A549 (cell line): ENCODE results near the gene ADCYAP1R1. TPM values are rescaled to one million over a fixed set of nuclear protein-coding genes. Genes with fewer than 3 reads are reported as not detected.
A peak's percentile ranks its signal among the peaks of the same experiment; 100 is the strongest.

Experiments
- ATAC-seq, 2 experiments: fragments of 200-7000 bp in 1 of 2; fragments of >200 bp in 1 of 2; cut with Nextera tagmentation in 1 of 2; cut with Tn5 transposase in 1 of 2; 3 replicates each; pipeline versions ENCODE4 v1.8.0 to v1.9.1; 2018 to 2020; ENCODE audit warnings: mild to moderate bottlenecking in 1 of 2, moderate library complexity in 1 of 2
- CTCF ChIA-PET: fragments of 300-600 bp; sonication (Branson Sonifier 250); formaldehyde crosslinking; extraction: SDS; loops from one replicate; lab custom pipeline; 2021; ENCODE audit warnings: antibody characterized with exemption, inconsistent platforms; lab: Yijun Ruan, JAX
- POLR2A ChIA-PET: fragments of 350-600 bp; formaldehyde crosslinking; extraction: SDS; loops from one replicate; lab custom pipeline; 2021; ENCODE audit warnings: antibody characterized with exemption, inconsistent platforms; lab: Yijun Ruan, JAX
- DNase-seq, 2 experiments: peaks; one replicate each; pipeline versions ENCODE4 v3.0.0 to v3.0.0-alpha.2; 2011 to 2016; ENCODE audit warnings: low read depth in 1 of 2, low spot score in 1 of 2
- FAIRE-seq: peaks from 2 replicates; lab custom pipeline; 2011; peaks lifted over from hg19 to GRCh38; lab: Jason Lieb, UNC
- H3K27ac ChIP-seq, 2 experiments: fragments of >200 bp; sonication (Bioruptor Twin); formaldehyde crosslinking; 3 replicates each; pipeline ENCODE4 v1.5.1; 2016 to 2017
- H3K4me1 ChIP-seq: fragments of >200 bp; sonication (Bioruptor Twin); formaldehyde crosslinking; 3 replicates; pipeline ENCODE4 v1.6.1; 2016
- H3K4me2 ChIP-seq: fragments of >200 bp; sonication (Bioruptor Twin); formaldehyde crosslinking; 3 replicates; pipeline ENCODE4 v1.6.1; 2016
- H3K4me3 ChIP-seq: fragments of >200 bp; sonication (Bioruptor Twin); formaldehyde crosslinking; 3 replicates; pipeline ENCODE4 v1.5.1; 2016
- H3K9me3 ChIP-seq: fragments of >200 bp; sonication (Bioruptor Twin); formaldehyde crosslinking; 3 replicates; pipeline ENCODE4 v1.6.1; 2016
- EHF ChIP-seq: fragments of 250-450 bp; sonication (Bioruptor Pico); IDR thresholded peaks from 2 replicates; pipeline ENCODE4 v1.5.0; 2020; ENCODE audit warnings: mild to moderate bottlenecking
- FOSL2 ChIP-seq, 2 experiments: fragments of 450-650 bp in 1 of 2; fragments of >200 bp in 1 of 2; sonication (Bioruptor Twin) in 1 of 2; formaldehyde crosslinking; IDR thresholded peaks; 2 replicates each; pipeline versions ENCODE4 v1.5.0 to v1.6.1; 2016 to 2020; ENCODE audit warnings: mild to moderate bottlenecking in 1 of 2, moderate library complexity in 1 of 2
- GATA3 ChIP-seq: IDR thresholded peaks from 2 replicates; pipeline ENCODE4 v1.6.1; 2012; ENCODE audit warnings: borderline replicate concordance
- HOXB5 ChIP-seq: fragments of 250-450 bp; sonication (Bioruptor Pico); IDR thresholded peaks from 2 replicates; pipeline ENCODE4 v1.5.0; 2020; ENCODE audit warnings: mild to moderate bottlenecking, moderate library complexity
- JUNB ChIP-seq: fragments of >200 bp; sonication (Bioruptor Twin); formaldehyde crosslinking; IDR thresholded peaks from 2 replicates; pipeline ENCODE4 v1.6.1; 2016
- KDM1A ChIP-seq: fragments of 200-600 bp; sonication (generic); IDR thresholded peaks from 2 replicates; pipeline ENCODE4 v1.6.1; 2016; ENCODE audit warnings: low read depth, mild to moderate bottlenecking
- KDM5A ChIP-seq: fragments of 200-600 bp; sonication (generic); IDR thresholded peaks from 2 replicates; pipeline ENCODE4 v1.6.1; 2016; ENCODE audit warnings: antibody characterized with exemption, mild to moderate bottlenecking
- MAFK ChIP-seq: fragments of 450-650 bp; IDR thresholded peaks from 2 replicates; pipeline ENCODE4 v1.6.1; 2014; ENCODE audit not compliant: partially characterized antibody
- MAZ ChIP-seq: fragments of 150-350 bp; IDR thresholded peaks from 2 replicates; pipeline ENCODE4 v1.6.1; 2014; ENCODE audit warnings: antibody characterized with exemption, low read depth, low read length, borderline replicate concordance
- MYC ChIP-seq: IDR thresholded peaks from 2 replicates; pipeline ENCODE4 v1.6.1; 2012; ENCODE audit warnings: mild to moderate bottlenecking, inconsistent platforms, low read length, improper control_type of control experiment, borderline replicate concordance
- POLR2AphosphoS2 ChIP-seq: conservative IDR thresholded peaks from 2 replicates; pipeline ENCODE4 v1.6.1; 2012; ENCODE audit warnings: low read length, improper control_type of control experiment, inconsistent platforms
- TFCP2L1 ChIP-seq: fragments of 250-450 bp; sonication (Bioruptor Pico); IDR thresholded peaks from 2 replicates; pipeline ENCODE4 v1.5.0; 2021; ENCODE audit warnings: mild to moderate bottlenecking
- TP53 ChIP-seq: fragments of 250-450 bp; sonication (Bioruptor Pico); IDR thresholded peaks from 2 replicates; pipeline ENCODE4 v1.5.0; 2021; ENCODE audit warnings: mild to moderate bottlenecking, moderate library complexity
- ZNF302 ChIP-seq: fragments of 250-450 bp; sonication (Bioruptor Pico); IDR thresholded peaks from 2 replicates; pipeline ENCODE4 v1.9.0; 2021; ENCODE audit warnings: inconsistent platforms, mild to moderate bottlenecking, moderate library complexity
- WGBS: methylation state at CpG from one replicate; pipeline ENCODE4 v1.1.6; 2017; ENCODE audit errors: missing lambda C conversion rate; 5-methylcytosine and 5-hydroxymethylcytosine counted together
- polyA plus RNA-seq, 4 experiments: library from polyadenylated mRNA; depleted of rRNA in 3 of 4; stranded (reverse); fragments of >200 nt; fragmentation: RNase III in 1 of 4; extraction: RNeasy Plus Mini Kit Qiagen cat#74134 plus additional on column Dnase treatment in 1 of 4; gene quantifications; 2 replicates in 3 of 4; 3 replicates in 1 of 4; pipeline ENCODE4 v1.2.3, GENCODE V29; 2011 to 2017
- TF ChIP-seq, protein P1 (sequence below): fragments of >200 bp; sonication (Bioruptor Twin); formaldehyde crosslinking; IDR thresholded peaks from 3 replicates; pipeline ENCODE4 v1.5.1; 2016
- TF ChIP-seq, protein P2 (sequence below): fragments of 250-450 bp; sonication (Bioruptor Pico); IDR thresholded peaks from 2 replicates; pipeline ENCODE4 v1.5.0; 2020; ENCODE audit warnings: low read depth, mild to moderate bottlenecking, moderate library complexity
- TF ChIP-seq, protein P3 (sequence below): IDR thresholded peaks from 2 replicates; pipeline ENCODE4 v1.6.1; 2012
- TF ChIP-seq, protein P4 (sequence below): IDR thresholded peaks from 2 replicates; pipeline ENCODE4 v1.6.1; 2012
- TF ChIP-seq, protein P5 (sequence below): fragments of 450-650 bp; IDR thresholded peaks from 2 replicates; pipeline ENCODE4 v1.6.1; 2014; ENCODE audit warnings: antibody characterized with exemption

ADCYAP1R1 gene
- polyA plus RNA-seq, 2 of the 4 experiments (the other 2 are of a cell fraction): 0.01 TPM; not detected in 1

DNA sequence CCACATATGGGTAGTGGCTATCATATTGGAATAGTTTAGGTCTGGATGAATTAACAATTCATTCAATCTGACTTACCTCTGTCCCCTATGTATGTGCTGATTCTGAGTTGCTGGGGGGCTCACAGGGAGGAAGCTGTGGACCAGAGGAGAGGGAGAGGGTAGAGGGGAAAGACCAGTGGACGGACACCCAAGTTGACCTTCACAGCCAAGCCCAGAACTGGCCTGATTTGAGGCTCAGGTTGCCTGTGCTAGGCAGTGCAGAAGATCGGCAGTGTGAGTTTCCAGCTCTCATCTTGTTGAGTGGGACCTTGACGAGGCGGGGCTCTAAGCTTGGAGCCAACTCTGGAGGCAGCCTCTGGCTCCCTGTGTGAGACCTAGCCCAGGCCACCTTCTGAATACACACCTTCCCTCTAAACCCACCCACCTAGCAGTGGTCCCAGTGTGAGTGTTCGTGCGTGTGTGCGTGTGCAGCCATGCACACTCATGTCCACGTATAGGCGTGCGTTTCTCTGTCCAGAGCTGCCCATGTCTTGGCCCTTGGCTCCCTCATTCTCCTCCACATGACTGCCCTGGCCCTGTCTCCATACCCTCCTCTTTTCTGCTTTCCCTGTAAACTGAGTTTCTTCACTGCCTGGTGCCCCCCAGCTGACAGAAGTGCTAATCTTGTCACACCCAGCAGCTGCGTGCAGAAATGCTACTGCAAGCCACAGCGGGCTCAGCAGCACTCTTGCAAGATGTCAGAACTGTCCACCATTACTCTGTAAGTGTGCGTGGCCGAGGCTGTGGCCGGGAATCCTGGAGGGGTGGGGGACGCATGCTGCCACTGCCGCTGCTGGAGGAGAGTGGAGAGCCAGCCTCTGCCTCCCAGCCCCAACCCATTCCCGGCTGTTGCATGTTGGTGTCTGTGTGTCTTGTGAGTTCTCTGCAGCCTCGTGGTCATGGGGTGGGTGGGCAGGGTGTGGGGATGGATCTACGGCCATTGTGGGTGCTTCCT lies 47.6 kb downstream of the ADCYAP1R1 start (continued):
- TF ChIP-seq MYC: no peak
- TF ChIP-seq FOSL2 (IDR thresholded peaks at IDR 0.05): no peak
- TF ChIP-seq FOSL2 (CRISPR knock-in tag; IDR thresholded peaks at IDR 0.05): no peak
- TF ChIP-seq HOXB5 (CRISPR knock-in tag): no peak
- TF ChIP-seq EHF (CRISPR knock-in tag): no peak
- TF ChIP-seq, protein P1, sequence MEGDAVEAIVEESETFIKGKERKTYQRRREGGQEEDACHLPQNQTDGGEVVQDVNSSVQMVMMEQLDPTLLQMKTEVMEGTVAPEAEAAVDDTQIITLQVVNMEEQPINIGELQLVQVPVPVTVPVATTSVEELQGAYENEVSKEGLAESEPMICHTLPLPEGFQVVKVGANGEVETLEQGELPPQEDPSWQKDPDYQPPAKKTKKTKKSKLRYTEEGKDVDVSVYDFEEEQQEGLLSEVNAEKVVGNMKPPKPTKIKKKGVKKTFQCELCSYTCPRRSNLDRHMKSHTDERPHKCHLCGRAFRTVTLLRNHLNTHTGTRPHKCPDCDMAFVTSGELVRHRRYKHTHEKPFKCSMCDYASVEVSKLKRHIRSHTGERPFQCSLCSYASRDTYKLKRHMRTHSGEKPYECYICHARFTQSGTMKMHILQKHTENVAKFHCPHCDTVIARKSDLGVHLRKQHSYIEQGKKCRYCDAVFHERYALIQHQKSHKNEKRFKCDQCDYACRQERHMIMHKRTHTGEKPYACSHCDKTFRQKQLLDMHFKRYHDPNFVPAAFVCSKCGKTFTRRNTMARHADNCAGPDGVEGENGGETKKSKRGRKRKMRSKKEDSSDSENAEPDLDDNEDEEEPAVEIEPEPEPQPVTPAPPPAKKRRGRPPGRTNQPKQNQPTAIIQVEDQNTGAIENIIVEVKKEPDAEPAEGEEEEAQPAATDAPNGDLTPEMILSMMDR: no peak
- TF ChIP-seq KDM1A: no peak
- TF ChIP-seq, protein P2, sequence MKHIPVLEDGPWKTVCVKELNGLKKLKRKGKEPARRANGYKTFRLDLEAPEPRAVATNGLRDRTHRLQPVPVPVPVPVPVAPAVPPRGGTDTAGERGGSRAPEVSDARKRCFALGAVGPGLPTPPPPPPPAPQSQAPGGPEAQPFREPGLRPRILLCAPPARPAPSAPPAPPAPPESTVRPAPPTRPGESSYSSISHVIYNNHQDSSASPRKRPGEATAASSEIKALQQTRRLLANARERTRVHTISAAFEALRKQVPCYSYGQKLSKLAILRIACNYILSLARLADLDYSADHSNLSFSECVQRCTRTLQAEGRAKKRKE: no peak
- TF ChIP-seq, all 56 proteins: peak for 0

DNA sequence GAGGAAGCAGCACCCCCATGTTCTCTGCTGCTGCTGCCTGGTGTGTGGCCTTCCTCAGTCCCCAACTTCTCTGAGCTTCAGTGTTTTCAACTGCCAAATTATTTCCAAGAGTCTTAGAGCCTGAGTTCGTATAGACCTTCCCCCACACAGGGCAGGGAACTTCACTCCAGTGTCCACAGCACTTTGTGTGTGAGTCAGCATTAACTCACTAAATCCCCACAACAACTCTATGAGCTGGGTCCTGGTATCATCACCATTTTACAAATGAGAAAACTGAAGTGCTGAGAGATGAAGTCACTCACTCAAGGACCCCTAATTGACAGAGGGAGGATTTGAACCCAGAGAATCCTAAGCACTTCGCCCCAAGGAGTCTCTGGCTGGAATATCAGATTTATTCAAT lies 48.3 kb downstream of the ADCYAP1R1 start:
- no peak overlapping the region for H3K4me2 ChIP-seq
- ATAC-seq (peak in 1 of 2 experiments; percentile 38; a peak in 2 of 6 replicates), DNase-seq (no peak), FAIRE-seq (no peak)
- no peaks in the 10 kb centered on the region for H3K9me3 ChIP-seq
- 11% methylated on average over 2 of the region's 2 CpGs for WGBS
- H3K4me1 ChIP-seq: no peaks in the 10 kb centered on the region
- peak; percentile 47 for TF ChIP-seq MAFK
- no peak for TF ChIP-seq KDM5A
- H3K27ac ChIP-seq: no peak overlapping the region
- ChIA-PET CTCF (interaction anchor here (1.3 to 5.9 kb wide), 2 partner anchors 22 to 117 kb away, joined by 4 to 26 read pairs; no protein-coding TSS in a partner anchor), POLR2A (no interaction called here)
- H3K4me3 ChIP-seq: no peak overlapping the region

DNA sequence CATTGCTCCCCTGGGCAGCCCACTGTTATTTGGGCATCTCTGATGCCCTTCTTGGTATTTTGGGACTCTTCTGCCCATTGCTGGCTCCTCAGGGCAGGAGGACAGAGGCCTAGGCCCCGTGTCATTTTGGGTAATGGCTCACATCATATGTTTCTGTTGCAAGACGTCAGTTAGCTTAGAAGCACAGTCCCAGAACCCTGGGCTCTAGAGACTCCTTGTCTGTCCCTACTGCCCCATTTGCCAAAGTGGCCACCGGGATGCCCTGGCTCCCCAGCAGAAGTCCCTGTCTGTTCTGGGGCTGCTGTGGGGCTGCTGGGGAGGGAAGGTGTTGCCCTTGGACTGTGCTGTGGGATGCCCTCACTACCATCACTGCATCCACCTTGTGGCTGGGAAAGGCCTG lies 48.8 kb downstream of the ADCYAP1R1 start:
- ATAC-seq (no peak), DNase-seq (no peak), FAIRE-seq (no peak)
- CTCF ChIA-PET: interaction anchor here (1.3 to 13.4 kb wide), 3 partner anchors 21 to 117 kb away, joined by 4 to 141 read pairs (median 5); no protein-coding TSS in a partner anchor
- H3K4me2 ChIP-seq: no peak overlapping the region
- POLR2A ChIA-PET: no interaction called here
- H3K4me3 ChIP-seq: no peak overlapping the region
- no peaks in the 10 kb centered on the region for H3K4me1 ChIP-seq
- 42% methylated on average over 3 of the region's 3 CpGs for WGBS
- no peaks in the 10 kb centered on the region for H3K9me3 ChIP-seq
- TF ChIP-seq, protein P3, sequence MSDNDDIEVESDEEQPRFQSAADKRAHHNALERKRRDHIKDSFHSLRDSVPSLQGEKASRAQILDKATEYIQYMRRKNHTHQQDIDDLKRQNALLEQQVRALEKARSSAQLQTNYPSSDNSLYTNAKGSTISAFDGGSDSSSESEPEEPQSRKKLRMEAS: no peak
- TF ChIP-seq, protein P4, sequence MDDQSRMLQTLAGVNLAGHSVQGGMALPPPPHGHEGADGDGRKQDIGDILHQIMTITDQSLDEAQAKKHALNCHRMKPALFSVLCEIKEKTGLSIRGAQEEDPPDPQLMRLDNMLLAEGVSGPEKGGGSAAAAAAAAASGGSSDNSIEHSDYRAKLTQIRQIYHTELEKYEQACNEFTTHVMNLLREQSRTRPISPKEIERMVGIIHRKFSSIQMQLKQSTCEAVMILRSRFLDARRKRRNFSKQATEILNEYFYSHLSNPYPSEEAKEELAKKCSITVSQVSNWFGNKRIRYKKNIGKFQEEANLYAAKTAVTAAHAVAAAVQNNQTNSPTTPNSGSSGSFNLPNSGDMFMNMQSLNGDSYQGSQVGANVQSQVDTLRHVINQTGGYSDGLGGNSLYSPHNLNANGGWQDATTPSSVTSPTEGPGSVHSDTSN: no peak
- no peak for TF ChIP-seq MAZ
- no peak for TF ChIP-seq TFCP2L1 (CRISPR knock-in tag)
- no peak for TF ChIP-seq GATA3
- TF ChIP-seq JUNB: no peak
- TF ChIP-seq, protein P5, sequence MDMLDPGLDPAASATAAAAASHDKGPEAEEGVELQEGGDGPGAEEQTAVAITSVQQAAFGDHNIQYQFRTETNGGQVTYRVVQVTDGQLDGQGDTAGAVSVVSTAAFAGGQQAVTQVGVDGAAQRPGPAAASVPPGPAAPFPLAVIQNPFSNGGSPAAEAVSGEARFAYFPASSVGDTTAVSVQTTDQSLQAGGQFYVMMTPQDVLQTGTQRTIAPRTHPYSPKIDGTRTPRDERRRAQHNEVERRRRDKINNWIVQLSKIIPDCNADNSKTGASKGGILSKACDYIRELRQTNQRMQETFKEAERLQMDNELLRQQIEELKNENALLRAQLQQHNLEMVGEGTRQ: no peak
- TF ChIP-seq TP53 (CRISPR knock-in tag): no peak
- no peak for TF ChIP-seq EHF (CRISPR knock-in tag)
- TF ChIP-seq ZNF302: no peak
- no peak for TF ChIP-seq POLR2AphosphoS2
- no peak overlapping the region for H3K27ac ChIP-seq
